ENCODE results near the gene CALML5.

The CALML5 gene

GRCh38 chr10:5462841-5463293 lies 36.5 kb downstream of the CALML5 start:
- ATAC-seq (no peak), DNase-seq (no peak)

GRCh38 chr10:5461914-5462840 lies 37.2 kb downstream of the CALML5 start:
- DNase-seq (no peak), ATAC-seq (no peak)

GRCh38 chr10:5461203-5461588 lies 38.2 kb downstream of the CALML5 start:
- ATAC-seq (no peak), DNase-seq (no peak)

GRCh38 chr10:5460468-5461202 lies 38.7 kb downstream of the CALML5 start:
- DNase-seq = no peak
- no peak for ATAC-seq

GRCh38 chr10:5458949-5459747 lies 40.2 kb downstream of the CALML5 start:
- DNase-seq (no peak), ATAC-seq (no peak)

GRCh38 chr10:5458425-5458824 lies 40.9 kb downstream of the CALML5 start:
- no peak for DNase-seq
- ATAC-seq = no peak

GRCh38 chr10:5457741-5458140 lies 41.6 kb downstream of the CALML5 start:
- DNase-seq = no peak

GRCh38 chr10:5456563-5456962 lies 42.8 kb downstream of the CALML5 start:
- ATAC-seq = no peak
- DNase-seq = no peak

More at GRCh38 chr10:5457741-5458140, 41.6 kb downstream of the CALML5 start:
- no peak for ATAC-seq

- ATAC-seq = no peak
- DNase-seq = no peak
These were observed 45.5 kb downstream of the CALML5 start for GRCh38 chr10:5453749-5454489.

GRCh38 chr10:5450605-5451384 lies 48.6 kb downstream of the CALML5 start:
- DNase-seq = no peak
- no peak for ATAC-seq

- DNase-seq (no peak), ATAC-seq (no peak)
These were observed 49.5 kb downstream of the CALML5 start for GRCh38 chr10:5449823-5450222.

- DNase-seq (no peak), ATAC-seq (no peak)
These were observed 50.1 kb downstream of the CALML5 start for GRCh38 chr10:5449227-5449626.

Data from stimulated activated naive CD8-positive, alpha-beta T cell treated with anti-CD3 and anti-CD28 coated beads, Interleukin-15, Interleukin-2, amounts not matched to agents 100 U/mL and 50 U/mL, for 24 hours (primary cell).